Right atrium auricular region (tissue), 2 donors: ENCODE data around the gene ASMTL. TPM values are rescaled to one million over a fixed set of nuclear protein-coding genes. Genes with fewer than 3 reads are reported as not detected.

Experiments used
- DNase-seq: peaks from one replicate; pipeline ENCODE4 v3.0.0-alpha.2; 2019; ENCODE audit warnings: low spot score
- H3K27ac ChIP-seq, 2 donors: fragments of 200-600 bp; sonication (generic); 1 replicate in 1 of 2; 2 replicates in 1 of 2; pipeline ENCODE4 v1.5.1; 2016 to 2019
- H3K27me3 ChIP-seq, 2 donors: fragments of 200-600 bp; sonication (generic); one replicate each; pipeline versions ENCODE4 v1.5.1 to v1.6.0; 2017 to 2019
- H3K36me3 ChIP-seq: fragments of 200-600 bp; sonication (generic); one replicate; pipeline ENCODE4 v1.5.1; 2016
- H3K4me1 ChIP-seq, 2 donors: fragments of 200-600 bp; sonication (generic); one replicate each; pipeline versions ENCODE4 v1.5.1 to v1.6.0; 2017 to 2019
- H3K4me3 ChIP-seq, 2 donors: fragments of 200-600 bp; sonication (generic); 1 replicate in 1 of 2; 2 replicates in 1 of 2; pipeline ENCODE4 v1.5.1; 2017 to 2019; ENCODE audit warnings: mild to moderate bottlenecking in 1 of 2, moderate library complexity in 1 of 2
- H3K9me3 ChIP-seq, 2 donors: fragments of 200-600 bp; sonication (generic); one replicate each; pipeline ENCODE4 v1.5.1; 2019
- CTCF ChIP-seq, 2 donors: fragments of 200-600 bp; sonication (generic); IDR thresholded peaks; one replicate each; pipeline ENCODE4 v1.5.1; 2019; ENCODE audit warnings: antibody characterized with exemption in 2 of 2
- total RNA-seq, 2 donors: library from RNA; depleted of rRNA; stranded (reverse); fragments of >200 nt; gene quantifications; one replicate each; pipeline ENCODE4 v1.1.0, GENCODE V29; 2016

ASMTL gene
- total RNA-seq, 2 donors from 2014 or later: 20.1 to 31.9 TPM

- no peak for TF ChIP-seq CTCF (IDR thresholded peaks at IDR 0.05)
- Histone ChIP-seq H3K4me1 (no peaks in the 10 kb centered on the region), H3K27ac (no peak overlapping the region), H3K9me3 (peaks cover 6 to 9% of the 10 kb centered on the region in 2 donors), H3K27me3 (no peaks in the 10 kb centered on the region), H3K36me3 (peaks cover 18% of the 10 kb centered on the region), H3K4me3 (no peak overlapping the region)
- no peak for DNase-seq
Measured at GRCh38 chrX:1360171-1360570, 92.5 kb downstream of the ASMTL start.

GRCh38 chrX:1359477-1359873 lies 93.2 kb downstream of the ASMTL start:
- DNase-seq: no peak
- Histone ChIP-seq H3K4me1 (no peaks in the 10 kb centered on the region), H3K36me3 (peaks cover 12% of the 10 kb centered on the region), H3K27me3 (no peaks in the 10 kb centered on the region), H3K4me3 (no peak overlapping the region), H3K9me3 (peaks cover 6 to 9% of the 10 kb centered on the region in 2 donors), H3K27ac (no peak overlapping the region)
- no peak for TF ChIP-seq CTCF (IDR thresholded peaks at IDR 0.05)

- no peak for DNase-seq
- H3K4me3 ChIP-seq: no peak overlapping the region
- H3K27me3 ChIP-seq: no peaks in the 10 kb centered on the region
- no peak overlapping the region for H3K27ac ChIP-seq
- H3K4me1 ChIP-seq: no peaks in the 10 kb centered on the region
- H3K9me3 ChIP-seq: peaks cover 6 to 9% of the 10 kb centered on the region in 2 donors
- TF ChIP-seq CTCF (IDR thresholded peaks at IDR 0.05): no peak
- H3K36me3 ChIP-seq: peaks cover 12% of the 10 kb centered on the region
Measured at GRCh38 chrX:1358793-1359476, 93.8 kb downstream of the ASMTL start.

- Histone ChIP-seq H3K27ac (no peak overlapping the region), H3K4me3 (no peak overlapping the region), H3K27me3 (no peaks in the 10 kb centered on the region), H3K4me1 (no peaks in the 10 kb centered on the region), H3K36me3 (peaks cover 12% of the 10 kb centered on the region), H3K9me3 (peaks cover 6 to 9% of the 10 kb centered on the region in 2 donors)
- DNase-seq: no peak
- TF ChIP-seq CTCF (IDR thresholded peaks at IDR 0.05): no peak
Measured at GRCh38 chrX:1357993-1358392, 94.7 kb downstream of the ASMTL start.

- Histone ChIP-seq H3K27me3 (no peaks in the 10 kb centered on the region), H3K4me1 (no peaks in the 10 kb centered on the region), H3K27ac (no peak overlapping the region), H3K36me3 (peaks cover 12% of the 10 kb centered on the region), H3K9me3 (peaks cover 6 to 9% of the 10 kb centered on the region in 2 donors), H3K4me3 (no peak overlapping the region)
- DNase-seq: no peak
- no peak for TF ChIP-seq CTCF (IDR thresholded peaks at IDR 0.05)
Measured at GRCh38 chrX:1355131-1356046, 97.3 kb downstream of the ASMTL start.
